ENCODE data around the gene RHEX.

Gene RHEX

DNA sequence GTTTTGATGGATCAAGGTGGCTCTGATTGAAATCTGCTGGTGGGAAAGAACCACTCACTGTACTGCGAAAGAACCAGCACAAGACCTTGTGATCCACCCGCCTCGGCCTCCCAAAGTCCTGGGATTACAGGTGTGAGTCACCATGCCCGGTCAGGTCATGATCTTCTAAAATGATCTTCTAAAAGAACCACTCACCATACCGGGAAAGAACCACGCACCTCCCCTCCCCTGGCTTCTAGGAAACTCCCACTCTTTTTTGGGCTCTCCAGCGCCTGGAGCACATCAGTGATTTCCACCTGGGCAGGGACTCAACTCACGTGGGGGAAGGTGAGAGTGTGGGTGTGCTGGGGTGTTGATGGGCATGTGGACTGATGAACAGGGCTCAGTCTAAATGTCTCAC, 41.9 kb upstream of the RHEX start:
- no peak overlapping the region for H2BK15ac ChIP-seq (ENCODE audit: low read length)
- H3K9ac ChIP-seq (ENCODE audit: low read depth, low read length, poor library complexity): no peak overlapping the region
- WGBS, 2 donors (ENCODE audit: extremely low coverage in 2 of 2, insufficient read length in 2 of 2, insufficient replicate concordance in 1 of 2): no CpG with 5 or more reads among the region's 8 CpGs
- no peak overlapping the region for H3K23ac ChIP-seq (ENCODE audit: low read depth, low read length, poor library complexity)
- peaks cover 0 to 4% of the 10 kb centered on the region in 2 donors for H3K4me1 ChIP-seq (ENCODE audit: control insufficient read depth in 2 of 2, insufficient read depth in 1 of 2, low read depth in 1 of 2, low read length in 2 of 2)
- H2AK5ac ChIP-seq (ENCODE audit: low read depth, low read length): no peak overlapping the region
- no peak for DNase-seq (ENCODE audit: low spot score)
- H3K27me3 ChIP-seq (ENCODE audit: control insufficient read depth in 3 of 3, insufficient read depth in 3 of 3, low read depth in 1 of 3, low read length in 3 of 3): peaks cover 0 to 5% (median 0%) of the 10 kb centered on the region in 3 experiments
- H3K79me1 ChIP-seq (ENCODE audit: low read depth, low read length): no peaks in the 10 kb centered on the region
- H3K27ac ChIP-seq (replicated peaks; ENCODE audit: low read length): no peak overlapping the region
- H2BK5ac ChIP-seq (ENCODE audit: low read length): no peak overlapping the region
- H3K18ac ChIP-seq (ENCODE audit: low read length): no peak overlapping the region
- H2BK12ac ChIP-seq (ENCODE audit: low read length): no peak overlapping the region
- H3K14ac ChIP-seq (ENCODE audit: low read length): no peak overlapping the region
- H2BK120ac ChIP-seq (ENCODE audit: low read depth, low read length): no peak overlapping the region
- H3K36me3 ChIP-seq (replicated peaks in 1 of 2; ENCODE audit: control insufficient read depth in 2 of 2, insufficient read depth in 2 of 2, low read length in 2 of 2): no peaks in the 10 kb centered on the region
- no peak overlapping the region for H4K91ac ChIP-seq (ENCODE audit: low read depth, low read length, poor library complexity)
- H3K4me3 ChIP-seq (ENCODE audit: low read length in 2 of 2): no peak overlapping the region
- H3K9me3 ChIP-seq (replicated peaks in 1 of 2; ENCODE audit: control insufficient read depth in 2 of 2, insufficient read depth in 1 of 2, low read depth in 1 of 2, low read length in 2 of 2): peaks cover 0 to 2% of the 10 kb centered on the region in 2 donors
- H3K4ac ChIP-seq (ENCODE audit: low read length): no peak overlapping the region
- H2AFZ ChIP-seq (ENCODE audit: low read length): no peak overlapping the region
- H3K4me2 ChIP-seq (ENCODE audit: insufficient read depth, low read length, poor library complexity, severe bottlenecking): no peak overlapping the region
- no peak overlapping the region for H4K8ac ChIP-seq (ENCODE audit: low read depth, low read length)

DNA sequence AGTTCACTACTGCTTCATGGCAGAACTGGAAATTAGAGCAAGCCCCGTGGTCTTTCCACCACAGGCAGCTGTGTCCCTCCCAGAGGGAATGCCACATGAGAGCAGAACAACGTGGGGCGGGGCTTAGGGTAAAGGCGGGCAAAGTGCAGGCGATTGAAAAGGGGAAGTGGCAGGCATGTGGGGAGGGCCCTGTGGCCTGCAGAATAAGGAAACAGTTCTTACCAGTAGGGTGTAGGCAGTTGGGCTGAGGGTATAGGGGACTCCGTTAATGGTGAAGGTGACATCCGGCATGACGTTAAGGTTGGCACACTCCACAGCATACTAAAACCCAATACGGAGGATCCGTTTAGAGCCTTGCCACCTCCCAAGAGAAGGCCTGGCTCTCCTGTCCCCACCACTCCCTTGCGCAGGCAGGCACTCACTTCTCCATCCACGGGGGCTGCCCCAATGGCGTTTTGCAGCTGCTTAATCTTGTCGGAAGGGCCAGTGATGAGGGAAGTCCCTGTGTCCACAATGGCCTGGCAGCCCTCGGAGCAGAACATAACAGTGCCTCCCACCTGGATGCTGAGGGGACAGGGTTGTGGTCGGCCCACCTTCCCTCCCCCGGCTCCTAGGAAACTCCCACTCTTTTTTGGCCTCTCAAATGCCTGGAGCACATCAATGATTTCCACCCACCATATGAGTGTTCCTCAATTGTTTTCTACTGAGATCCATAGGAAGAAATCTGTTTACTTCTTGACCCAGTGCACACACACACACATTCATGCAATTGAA, 40.7 kb upstream of the RHEX start:
- Histone ChIP-seq H4K8ac (ENCODE audit: low read depth, low read length) (no peak overlapping the region), H3K4me1 (ENCODE audit: control insufficient read depth in 2 of 2, insufficient read depth in 1 of 2, low read depth in 1 of 2, low read length in 2 of 2) (peaks cover 0 to 4% of the 10 kb centered on the region in 2 donors), H2AFZ (ENCODE audit: low read length) (no peak overlapping the region), H3K18ac (ENCODE audit: low read length) (peak overlapping the region; percentile 30), H3K36me3 (replicated peaks in 1 of 2; ENCODE audit: control insufficient read depth in 2 of 2, insufficient read depth in 2 of 2, low read length in 2 of 2) (no peaks in the 10 kb centered on the region), H2BK120ac (ENCODE audit: low read depth, low read length) (no peak overlapping the region), H3K4ac (ENCODE audit: low read length) (no peak overlapping the region), H3K79me1 (ENCODE audit: low read depth, low read length) (no peaks in the 10 kb centered on the region), H3K4me3 (ENCODE audit: low read length in 2 of 2) (peak overlapping the region in 1 of 2 donors; percentile 13), H3K27ac (replicated peaks; ENCODE audit: low read length) (no peak overlapping the region), H2BK12ac (ENCODE audit: low read length) (no peak overlapping the region), H3K27me3 (ENCODE audit: control insufficient read depth in 3 of 3, insufficient read depth in 3 of 3, low read depth in 1 of 3, low read length in 3 of 3) (peaks cover 0 to 5% (median 0%) of the 10 kb centered on the region in 3 experiments), H3K9me3 (replicated peaks in 1 of 2; ENCODE audit: control insufficient read depth in 2 of 2, insufficient read depth in 1 of 2, low read depth in 1 of 2, low read length in 2 of 2) (peaks cover 0 to 2% of the 10 kb centered on the region in 2 donors), H3K14ac (ENCODE audit: low read length) (no peak overlapping the region), H2BK5ac (ENCODE audit: low read length) (no peak overlapping the region), H4K91ac (ENCODE audit: low read depth, low read length, poor library complexity) (no peak overlapping the region), H3K4me2 (ENCODE audit: insufficient read depth, low read length, poor library complexity, severe bottlenecking) (no peak overlapping the region), H3K23ac (ENCODE audit: low read depth, low read length, poor library complexity) (no peak overlapping the region), H2AK5ac (ENCODE audit: low read depth, low read length) (peak overlapping the region; percentile 34), H2BK15ac (ENCODE audit: low read length) (peak overlapping the region; percentile 20), H3K9ac (ENCODE audit: low read depth, low read length, poor library complexity) (peak overlapping the region; percentile 61)
- no CpG with 5 or more reads among the region's 17 CpGs for WGBS, 2 donors (ENCODE audit: extremely low coverage in 2 of 2, insufficient read length in 2 of 2, insufficient replicate concordance in 1 of 2)
- DNase-seq (ENCODE audit: low spot score): no peak

DNA sequence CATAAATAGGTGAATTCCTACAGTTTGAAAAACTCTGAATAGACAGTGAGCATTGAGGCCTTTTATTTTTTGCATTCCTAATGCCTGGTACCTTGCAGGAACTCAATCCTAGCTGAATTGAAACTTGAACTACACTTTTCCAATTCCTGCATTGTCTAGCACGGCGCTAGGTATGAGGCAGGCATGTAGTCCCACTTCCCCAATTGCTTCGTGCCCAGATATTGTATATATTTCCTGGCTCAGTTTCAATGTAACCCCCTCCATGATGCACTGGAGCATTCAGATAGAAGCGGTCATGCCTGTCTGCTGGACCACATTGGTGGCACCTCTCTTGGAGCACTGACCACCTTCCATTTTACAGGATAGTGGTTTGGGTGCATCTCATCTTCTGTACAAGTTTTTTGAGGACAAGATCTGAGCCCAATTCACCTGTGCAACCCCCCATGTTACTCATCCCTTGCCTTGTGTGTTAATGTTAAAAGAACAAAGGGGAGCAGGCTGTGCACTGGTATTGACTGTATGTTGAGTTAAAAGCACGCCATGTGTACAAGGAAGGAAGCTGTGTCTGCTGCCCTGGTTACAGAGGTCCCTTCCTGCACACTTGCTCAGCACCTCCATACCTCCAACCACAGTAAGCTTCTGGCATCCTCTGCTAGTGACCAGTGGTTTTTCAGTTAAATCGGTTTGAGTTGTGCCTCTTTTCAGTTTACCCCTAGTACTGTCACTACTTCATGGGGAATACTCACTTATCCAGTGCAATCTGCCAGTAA, 39.8 kb upstream of the RHEX start:
- Histone ChIP-seq H3K14ac (ENCODE audit: low read length) (no peak overlapping the region), H4K8ac (ENCODE audit: low read depth, low read length) (no peak overlapping the region), H2BK12ac (ENCODE audit: low read length) (no peak overlapping the region), H4K91ac (ENCODE audit: low read depth, low read length, poor library complexity) (no peak overlapping the region), H3K23ac (ENCODE audit: low read depth, low read length, poor library complexity) (no peak overlapping the region), H2AK5ac (ENCODE audit: low read depth, low read length) (no peak overlapping the region), H3K4me2 (ENCODE audit: insufficient read depth, low read length, poor library complexity, severe bottlenecking) (no peak overlapping the region), H3K18ac (ENCODE audit: low read length) (no peak overlapping the region), H3K27me3 (ENCODE audit: control insufficient read depth in 3 of 3, insufficient read depth in 3 of 3, low read depth in 1 of 3, low read length in 3 of 3) (peaks cover 0 to 5% (median 0%) of the 10 kb centered on the region in 3 experiments), H2BK5ac (ENCODE audit: low read length) (no peak overlapping the region), H3K36me3 (replicated peaks in 1 of 2; ENCODE audit: control insufficient read depth in 2 of 2, insufficient read depth in 2 of 2, low read length in 2 of 2) (no peaks in the 10 kb centered on the region), H3K4me3 (ENCODE audit: low read length in 2 of 2) (no peak overlapping the region), H3K4me1 (ENCODE audit: control insufficient read depth in 2 of 2, insufficient read depth in 1 of 2, low read depth in 1 of 2, low read length in 2 of 2) (peaks cover 0 to 4% of the 10 kb centered on the region in 2 donors), H3K79me1 (ENCODE audit: low read depth, low read length) (no peaks in the 10 kb centered on the region), H2BK120ac (ENCODE audit: low read depth, low read length) (no peak overlapping the region), H3K4ac (ENCODE audit: low read length) (no peak overlapping the region), H2AFZ (ENCODE audit: low read length) (no peak overlapping the region), H3K9me3 (replicated peaks in 1 of 2; ENCODE audit: control insufficient read depth in 2 of 2, insufficient read depth in 1 of 2, low read depth in 1 of 2, low read length in 2 of 2) (peaks cover 0 to 2% of the 10 kb centered on the region in 2 donors), H2BK15ac (ENCODE audit: low read length) (no peak overlapping the region), H3K27ac (replicated peaks; ENCODE audit: low read length) (no peak overlapping the region), H3K9ac (ENCODE audit: low read depth, low read length, poor library complexity) (no peak overlapping the region)
- WGBS, 2 donors (ENCODE audit: extremely low coverage in 2 of 2, insufficient read length in 2 of 2, insufficient replicate concordance in 1 of 2): no CpG with 5 or more reads among the region's 6 CpGs
- no peak for DNase-seq (ENCODE audit: low spot score)

DNA sequence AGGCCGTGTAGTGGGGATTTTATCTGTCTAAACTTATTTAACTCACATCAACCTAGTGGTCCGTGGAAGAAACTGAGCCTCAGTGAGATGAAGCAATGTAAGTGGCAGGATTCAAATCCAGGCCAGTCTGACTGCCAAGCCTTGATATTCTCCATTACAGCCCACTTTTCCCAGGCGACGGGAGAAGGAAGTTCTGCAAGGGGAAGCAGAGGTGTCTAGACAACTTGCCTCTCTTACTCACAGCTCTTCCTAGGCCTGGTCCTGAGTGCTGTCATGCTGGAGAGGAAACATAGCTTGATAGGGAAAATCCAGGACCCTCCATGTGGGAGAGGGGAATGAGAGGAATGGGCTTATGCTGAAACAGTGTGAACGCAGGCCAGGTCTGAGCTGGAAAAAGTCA, 38.4 kb upstream of the RHEX start:
- Histone ChIP-seq H2BK15ac (ENCODE audit: low read length) (no peak overlapping the region), H3K9ac (ENCODE audit: low read depth, low read length, poor library complexity) (peak overlapping the region; percentile 54), H4K91ac (ENCODE audit: low read depth, low read length, poor library complexity) (no peak overlapping the region), H3K4me3 (ENCODE audit: low read length in 2 of 2) (no peak overlapping the region), H2BK120ac (ENCODE audit: low read depth, low read length) (no peak overlapping the region), H3K9me3 (replicated peaks in 1 of 2; ENCODE audit: control insufficient read depth in 2 of 2, insufficient read depth in 1 of 2, low read depth in 1 of 2, low read length in 2 of 2) (peaks cover 0 to 2% of the 10 kb centered on the region in 2 donors), H3K4ac (ENCODE audit: low read length) (peak overlapping the region; percentile 43), H3K27me3 (ENCODE audit: control insufficient read depth in 3 of 3, insufficient read depth in 3 of 3, low read depth in 1 of 3, low read length in 3 of 3) (peaks cover 0 to 6% (median 0%) of the 10 kb centered on the region in 3 experiments), H3K4me2 (ENCODE audit: insufficient read depth, low read length, poor library complexity, severe bottlenecking) (no peak overlapping the region), H3K14ac (ENCODE audit: low read length) (no peak overlapping the region), H3K4me1 (ENCODE audit: control insufficient read depth in 2 of 2, insufficient read depth in 1 of 2, low read depth in 1 of 2, low read length in 2 of 2) (peaks cover 0 to 4% of the 10 kb centered on the region in 2 donors), H3K18ac (ENCODE audit: low read length) (no peak overlapping the region), H3K23ac (ENCODE audit: low read depth, low read length, poor library complexity) (no peak overlapping the region), H2BK12ac (ENCODE audit: low read length) (no peak overlapping the region), H3K36me3 (replicated peaks in 1 of 2; ENCODE audit: control insufficient read depth in 2 of 2, insufficient read depth in 2 of 2, low read length in 2 of 2) (no peaks in the 10 kb centered on the region), H4K8ac (ENCODE audit: low read depth, low read length) (no peak overlapping the region), H2BK5ac (ENCODE audit: low read length) (no peak overlapping the region), H3K79me1 (ENCODE audit: low read depth, low read length) (no peaks in the 10 kb centered on the region), H2AK5ac (ENCODE audit: low read depth, low read length) (no peak overlapping the region), H3K27ac (replicated peaks; ENCODE audit: low read length) (no peak overlapping the region), H2AFZ (ENCODE audit: low read length) (no peak overlapping the region)
- no CpG with 5 or more reads among the region's 5 CpGs for WGBS, 2 donors (ENCODE audit: extremely low coverage in 2 of 2, insufficient read length in 2 of 2, insufficient replicate concordance in 1 of 2)
- no peak for DNase-seq (ENCODE audit: low spot score)

Data from neuronal stem cell (in vitro differentiated cells).